ENCODE data around the gene NKAPD1. TPM values are rescaled to one million over a fixed set of nuclear protein-coding genes. Genes with fewer than 3 reads are reported as not detected.

The NKAPD1 gene
- total RNA-seq, 1 experiment from 2014 or later = 15.3 TPM

DNA sequence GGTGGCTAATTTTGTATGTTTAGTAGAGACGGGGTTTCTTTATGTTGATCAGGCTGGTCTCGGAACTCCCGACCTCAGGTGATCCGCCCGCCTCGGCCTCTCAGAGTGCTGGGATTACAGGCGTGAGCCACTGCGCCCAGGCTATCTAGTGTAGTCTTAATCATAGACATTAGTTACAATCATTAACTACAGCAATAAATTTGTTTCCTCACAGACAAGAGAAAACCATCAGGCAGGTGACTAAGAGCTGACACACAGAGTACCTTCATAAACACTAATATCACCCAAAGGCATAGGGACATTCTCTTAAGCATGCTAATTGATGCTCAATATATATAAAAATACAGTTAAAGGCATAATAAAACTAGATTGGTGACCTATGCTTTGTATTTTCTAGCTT is 32.0 kb downstream of the NKAPD1 start (continued):
- TF ChIP-seq AR (CRISPR knock-in tag; IDR thresholded peaks at IDR 0.05) = no peak
- no peak for TF ChIP-seq GABPB1 (CRISPR knock-in tag; IDR thresholded peaks at IDR 0.05)

GRCh38 chr11:112113539-112114457 is 39.7 kb downstream of the NKAPD1 start:
- Mint-ChIP-seq H3K9me3 (peaks cover 6% of the 10 kb centered on the region; the same call in 1 of the 2 replicates), H3K27ac (no peak overlapping the region), H3K4me1 (no peaks in the 10 kb centered on the region), H3K4me3 (no peak overlapping the region), H3K27me3 (ENCODE audit: low read depth) (no peaks in the 10 kb centered on the region), H3K36me3 (no peaks in the 10 kb centered on the region)
- ChIA-PET CTCF (interaction anchor here (0.6 to 4.0 kb wide), 23 partner anchors 9 to 892 kb away, joined by 3 to 29 read pairs (median 5); partner anchors contain the start of genes BCO2, IL18, SDHD and TIMM8B), POLR2A (interaction anchor here (0.6 kb wide), 1 partner anchor 9 kb away, joined by 3 read pairs; no protein-coding TSS in a partner anchor)
- TF ChIP-seq ZNF416 (CRISPR knock-in tag; IDR thresholded peaks at IDR 0.05) (no peak), CTCF (IDR thresholded peaks at IDR 0.05) (peak; percentile 45; the same call in 1 of the 2 replicates), ZNF138 (CRISPR knock-in tag; conservative IDR thresholded peaks at IDR 0.05) (no peak)
- peak; percentile 78 for ATAC-seq
- DNase-seq (ENCODE audit: low spot score) = no peak

DNA sequence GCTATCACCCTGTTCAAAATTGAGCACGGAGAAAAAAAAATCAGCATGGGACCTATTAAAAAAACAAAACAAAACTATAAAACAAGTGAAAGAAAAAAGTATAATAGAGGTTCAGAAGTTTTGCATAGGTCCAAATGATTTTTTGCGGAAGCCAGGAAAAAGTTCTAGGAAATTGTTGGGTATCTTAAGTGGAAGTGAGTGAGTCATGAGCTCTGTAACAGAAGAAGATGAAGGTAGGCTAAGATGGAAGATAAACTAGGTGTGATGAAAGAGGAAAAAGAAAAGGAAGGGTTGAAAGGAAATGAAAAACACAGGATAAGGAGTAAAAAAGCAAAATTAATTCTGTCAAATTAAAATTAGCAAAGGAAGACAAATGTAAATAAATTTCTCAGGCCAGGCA is 40.4 kb downstream of the NKAPD1 start:
- Mint-ChIP-seq H3K9me3 (peaks cover 6% of the 10 kb centered on the region; the same call in 1 of the 2 replicates), H3K27me3 (ENCODE audit: low read depth) (no peaks in the 10 kb centered on the region), H3K4me1 (no peaks in the 10 kb centered on the region), H3K4me3 (no peak overlapping the region), H3K27ac (no peak overlapping the region), H3K36me3 (no peaks in the 10 kb centered on the region)
- DNase-seq (ENCODE audit: low spot score) (no peak), ATAC-seq (no peak)
- CTCF ChIA-PET = interaction anchor here (0.8 to 4.0 kb wide), 12 partner anchors 8 to 166 kb away, joined by 3 to 29 read pairs (median 5); partner anchors contain the start of genes BCO2, IL18, SDHD and TIMM8B
- POLR2A ChIA-PET = no interaction called here
- TF ChIP-seq ZNF138 (CRISPR knock-in tag; conservative IDR thresholded peaks at IDR 0.05) = no peak
- no peak for TF ChIP-seq TP53 (CRISPR knock-in tag; IDR thresholded peaks at IDR 0.05)
- TF ChIP-seq ZNF121 (CRISPR knock-in tag; IDR thresholded peaks at IDR 0.05) = no peak
- no peak for TF ChIP-seq NFE2L1 (CRISPR knock-in tag; IDR thresholded peaks at IDR 0.05)
- no peak for TF ChIP-seq PRDM15 (CRISPR knock-in tag; IDR thresholded peaks at IDR 0.05)
- no peak for TF ChIP-seq MAX (CRISPR knock-in tag; IDR thresholded peaks at IDR 0.05)
- no peak for TF ChIP-seq FOXJ3 (CRISPR knock-in tag; IDR thresholded peaks at IDR 0.05; ENCODE audit: borderline replicate concordance)
- TF ChIP-seq, protein P1, sequence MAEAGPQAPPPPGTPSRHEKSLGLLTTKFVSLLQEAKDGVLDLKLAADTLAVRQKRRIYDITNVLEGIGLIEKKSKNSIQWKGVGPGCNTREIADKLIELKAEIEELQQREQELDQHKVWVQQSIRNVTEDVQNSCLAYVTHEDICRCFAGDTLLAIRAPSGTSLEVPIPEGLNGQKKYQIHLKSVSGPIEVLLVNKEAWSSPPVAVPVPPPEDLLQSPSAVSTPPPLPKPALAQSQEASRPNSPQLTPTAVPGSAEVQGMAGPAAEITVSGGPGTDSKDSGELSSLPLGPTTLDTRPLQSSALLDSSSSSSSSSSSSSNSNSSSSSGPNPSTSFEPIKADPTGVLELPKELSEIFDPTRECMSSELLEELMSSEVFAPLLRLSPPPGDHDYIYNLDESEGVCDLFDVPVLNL (CRISPR knock-in tag; IDR thresholded peaks at IDR 0.05; ENCODE audit: borderline replicate concordance, low read depth) = no peak
- TF ChIP-seq GRHL2 (CRISPR knock-in tag; IDR thresholded peaks at IDR 0.05; ENCODE audit: insufficient replicate concordance, severe bottlenecking) = no peak

Data from WTC11 (cell line).